ENCODE measurements around the gene KDM2A. TPM values are rescaled to one million over a fixed set of nuclear protein-coding genes. Genes with fewer than 3 reads are reported as not detected.

The KDM2A gene
- total and polyA plus RNA-seq, 2 donors from 2014 or later, result 16.2 to 82.6 TPM

DNA sequence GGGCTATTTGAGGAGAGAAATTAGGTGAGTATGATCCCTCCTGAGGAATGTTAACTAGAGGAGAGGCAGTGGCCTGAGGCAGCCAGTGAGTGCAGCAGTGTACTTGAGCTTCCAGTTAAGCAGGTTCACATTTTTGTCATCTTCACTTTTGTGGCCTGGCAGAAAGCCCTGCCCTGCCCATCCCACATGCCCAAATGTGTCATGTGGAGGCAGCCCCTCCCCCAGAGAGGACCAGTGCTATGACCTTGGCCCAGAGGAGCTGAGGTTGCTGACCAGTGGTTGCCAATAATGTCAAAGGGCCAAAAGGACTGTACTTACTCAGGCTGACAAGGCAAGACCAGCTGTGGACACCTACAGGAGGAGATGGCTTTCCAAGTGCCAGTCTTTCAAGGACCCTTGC, 129.6 kb downstream of the KDM2A start:
- H3K27me3 ChIP-seq (ENCODE audit: control insufficient read depth, insufficient read depth, low read length), result no peaks in the 10 kb centered on the region
- no peak overlapping the region for H3K27ac ChIP-seq (ENCODE audit: low read depth in 2 of 2, low read length in 2 of 2)
- intact Hi-C loops (cut with DNase I), result no loop called here
- H3K9me3 ChIP-seq (ENCODE audit: control insufficient read depth in 2 of 3, insufficient read depth in 1 of 3, low read length in 3 of 3), result no peaks in the 10 kb centered on the region
- H3K4me3 ChIP-seq (ENCODE audit: low read length in 3 of 3), result no peak overlapping the region
- DNase-seq, result peak in 4 of 5 donors; percentile 34 to 89 (median 54)
- no peak for FAIRE-seq
- H3K36me3 ChIP-seq (ENCODE audit: control insufficient read depth in 2 of 3, insufficient read depth in 3 of 3, low read length in 3 of 3), result peaks cover 29 to 85% (median 65%) of the 10 kb centered on the region in 3 donors
- TF ChIP-seq, protein P1, sequence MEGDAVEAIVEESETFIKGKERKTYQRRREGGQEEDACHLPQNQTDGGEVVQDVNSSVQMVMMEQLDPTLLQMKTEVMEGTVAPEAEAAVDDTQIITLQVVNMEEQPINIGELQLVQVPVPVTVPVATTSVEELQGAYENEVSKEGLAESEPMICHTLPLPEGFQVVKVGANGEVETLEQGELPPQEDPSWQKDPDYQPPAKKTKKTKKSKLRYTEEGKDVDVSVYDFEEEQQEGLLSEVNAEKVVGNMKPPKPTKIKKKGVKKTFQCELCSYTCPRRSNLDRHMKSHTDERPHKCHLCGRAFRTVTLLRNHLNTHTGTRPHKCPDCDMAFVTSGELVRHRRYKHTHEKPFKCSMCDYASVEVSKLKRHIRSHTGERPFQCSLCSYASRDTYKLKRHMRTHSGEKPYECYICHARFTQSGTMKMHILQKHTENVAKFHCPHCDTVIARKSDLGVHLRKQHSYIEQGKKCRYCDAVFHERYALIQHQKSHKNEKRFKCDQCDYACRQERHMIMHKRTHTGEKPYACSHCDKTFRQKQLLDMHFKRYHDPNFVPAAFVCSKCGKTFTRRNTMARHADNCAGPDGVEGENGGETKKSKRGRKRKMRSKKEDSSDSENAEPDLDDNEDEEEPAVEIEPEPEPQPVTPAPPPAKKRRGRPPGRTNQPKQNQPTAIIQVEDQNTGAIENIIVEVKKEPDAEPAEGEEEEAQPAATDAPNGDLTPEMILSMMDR (IDR thresholded peaks at IDR 0.05; ENCODE audit: borderline replicate concordance, extremely low read depth, insufficient read depth), result no peak
- H3K4me1 ChIP-seq (ENCODE audit: control insufficient read depth in 2 of 3, insufficient read depth in 2 of 3, low read depth in 1 of 3, low read length in 3 of 3), result peaks cover 0 to 13% (median 9%) of the 10 kb centered on the region in 3 donors
- H3K9ac ChIP-seq (ENCODE audit: low read length in 3 of 3), result no peak overlapping the region

DNA sequence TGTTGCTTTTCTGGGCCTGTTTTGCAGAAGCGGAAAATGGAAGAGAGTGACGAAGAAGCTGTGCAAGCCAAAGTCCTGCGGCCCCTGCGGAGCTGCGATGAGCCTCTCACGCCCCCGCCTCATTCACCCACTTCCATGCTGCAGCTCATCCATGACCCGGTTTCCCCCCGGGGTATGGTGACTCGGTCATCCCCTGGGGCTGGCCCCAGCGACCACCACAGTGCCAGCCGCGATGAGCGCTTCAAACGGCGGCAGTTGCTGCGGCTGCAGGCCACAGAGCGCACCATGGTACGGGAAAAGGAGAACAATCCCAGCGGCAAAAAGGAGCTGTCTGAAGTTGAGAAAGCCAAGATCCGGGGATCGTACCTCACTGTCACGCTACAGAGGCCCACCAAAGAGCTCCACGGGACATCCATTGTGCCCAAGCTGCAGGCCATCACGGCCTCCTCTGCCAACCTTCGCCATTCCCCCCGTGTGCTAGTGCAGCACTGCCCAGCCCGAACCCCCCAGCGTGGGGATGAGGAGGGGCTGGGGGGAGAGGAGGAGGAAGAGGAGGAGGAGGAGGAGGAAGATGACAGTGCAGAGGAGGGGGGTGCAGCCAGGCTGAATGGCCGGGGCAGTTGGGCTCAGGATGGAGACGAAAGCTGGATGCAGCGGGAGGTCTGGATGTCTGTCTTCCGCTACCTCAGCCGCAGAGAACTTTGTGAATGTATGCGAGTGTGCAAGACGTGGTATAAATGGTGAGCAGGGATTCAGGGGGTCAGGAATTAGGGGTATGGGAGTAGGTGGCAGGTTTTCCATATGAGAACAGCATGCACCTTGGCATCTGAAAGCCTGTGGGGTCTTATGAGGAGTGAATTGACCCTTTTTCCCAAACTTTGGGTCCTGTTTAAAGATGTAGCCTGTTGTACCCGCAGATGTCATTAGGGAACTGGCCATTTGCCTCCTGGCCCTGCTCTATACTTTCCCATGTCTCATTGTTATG, 131.3 kb downstream of the KDM2A start:
- Histone ChIP-seq H3K4me3 (ENCODE audit: low read length in 3 of 3) (no peak overlapping the region), H3K27me3 (ENCODE audit: control insufficient read depth, insufficient read depth, low read length) (no peaks in the 10 kb centered on the region), H3K9ac (ENCODE audit: low read length in 3 of 3) (no peak overlapping the region), H3K4me1 (ENCODE audit: control insufficient read depth in 2 of 3, insufficient read depth in 2 of 3, low read depth in 1 of 3, low read length in 3 of 3) (peaks cover 0 to 22% (median 7%) of the 10 kb centered on the region in 3 donors), H3K9me3 (ENCODE audit: control insufficient read depth in 2 of 3, insufficient read depth in 1 of 3, low read length in 3 of 3) (no peaks in the 10 kb centered on the region), H3K36me3 (ENCODE audit: control insufficient read depth in 2 of 3, insufficient read depth in 3 of 3, low read length in 3 of 3) (peaks cover 35 to 89% (median 69%) of the 10 kb centered on the region in 3 donors), H3K27ac (ENCODE audit: low read depth in 2 of 2, low read length in 2 of 2) (no peak overlapping the region)
- TF ChIP-seq, protein P1 (IDR thresholded peaks at IDR 0.05; ENCODE audit: borderline replicate concordance, extremely low read depth, insufficient read depth), result no peak
- DNase-seq, result no peak
- intact Hi-C loops (cut with DNase I), result no loop called here
- no peak for FAIRE-seq

DNA sequence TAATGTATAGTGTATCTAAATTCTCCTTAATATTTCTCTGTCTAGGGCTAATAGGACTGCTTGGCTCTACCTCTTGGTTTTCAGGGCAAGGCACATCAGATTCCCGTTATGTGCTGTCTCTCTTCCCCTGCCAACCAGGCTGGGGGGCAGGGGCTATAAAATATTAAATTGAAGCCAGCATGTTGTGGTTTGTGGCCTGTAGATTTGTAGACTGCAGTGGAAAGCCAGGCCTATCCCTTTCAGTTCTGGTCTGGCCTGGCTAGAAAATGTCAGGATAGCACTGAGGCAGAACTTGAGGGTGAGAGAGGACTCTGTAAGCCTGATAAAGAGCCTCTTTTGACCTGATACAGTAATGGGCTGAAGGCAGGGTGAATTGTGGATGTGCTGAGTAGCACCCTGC, 132.8 kb downstream of the KDM2A start:
- peaks cover 0 to 22% (median 7%) of the 10 kb centered on the region in 3 donors for H3K4me1 ChIP-seq (ENCODE audit: control insufficient read depth in 2 of 3, insufficient read depth in 2 of 3, low read depth in 1 of 3, low read length in 3 of 3)
- DNase-seq (no peak), FAIRE-seq (no peak)
- H3K9ac ChIP-seq (ENCODE audit: low read length in 3 of 3), result no peak overlapping the region
- no peak overlapping the region for H3K4me3 ChIP-seq (ENCODE audit: low read length in 3 of 3)
- H3K27ac ChIP-seq (ENCODE audit: low read depth in 2 of 2, low read length in 2 of 2), result no peak overlapping the region
- intact Hi-C loops (cut with DNase I), result no loop called here
- H3K9me3 ChIP-seq (ENCODE audit: control insufficient read depth in 2 of 3, insufficient read depth in 1 of 3, low read length in 3 of 3), result no peaks in the 10 kb centered on the region
- H3K27me3 ChIP-seq (ENCODE audit: control insufficient read depth, insufficient read depth, low read length), result no peaks in the 10 kb centered on the region
- TF ChIP-seq, protein P1 (IDR thresholded peaks at IDR 0.05; ENCODE audit: borderline replicate concordance, extremely low read depth, insufficient read depth), result no peak
- peaks cover 30 to 88% (median 63%) of the 10 kb centered on the region in 3 donors for H3K36me3 ChIP-seq (ENCODE audit: control insufficient read depth in 2 of 3, insufficient read depth in 3 of 3, low read length in 3 of 3)
